ENCODE results near the gene SAMD3.

- TF ChIP-seq POLR2A (IDR thresholded peaks at IDR 0.05) (no peak), POLR2AphosphoS5 (IDR thresholded peaks at IDR 0.05) (no peak)
- TF ChIP-seq, protein P1, sequence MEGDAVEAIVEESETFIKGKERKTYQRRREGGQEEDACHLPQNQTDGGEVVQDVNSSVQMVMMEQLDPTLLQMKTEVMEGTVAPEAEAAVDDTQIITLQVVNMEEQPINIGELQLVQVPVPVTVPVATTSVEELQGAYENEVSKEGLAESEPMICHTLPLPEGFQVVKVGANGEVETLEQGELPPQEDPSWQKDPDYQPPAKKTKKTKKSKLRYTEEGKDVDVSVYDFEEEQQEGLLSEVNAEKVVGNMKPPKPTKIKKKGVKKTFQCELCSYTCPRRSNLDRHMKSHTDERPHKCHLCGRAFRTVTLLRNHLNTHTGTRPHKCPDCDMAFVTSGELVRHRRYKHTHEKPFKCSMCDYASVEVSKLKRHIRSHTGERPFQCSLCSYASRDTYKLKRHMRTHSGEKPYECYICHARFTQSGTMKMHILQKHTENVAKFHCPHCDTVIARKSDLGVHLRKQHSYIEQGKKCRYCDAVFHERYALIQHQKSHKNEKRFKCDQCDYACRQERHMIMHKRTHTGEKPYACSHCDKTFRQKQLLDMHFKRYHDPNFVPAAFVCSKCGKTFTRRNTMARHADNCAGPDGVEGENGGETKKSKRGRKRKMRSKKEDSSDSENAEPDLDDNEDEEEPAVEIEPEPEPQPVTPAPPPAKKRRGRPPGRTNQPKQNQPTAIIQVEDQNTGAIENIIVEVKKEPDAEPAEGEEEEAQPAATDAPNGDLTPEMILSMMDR (IDR thresholded peaks at IDR 0.05), result no peak
Measured at GRCh38 chr6:130239755-130240154, 17.0 kb upstream of the SAMD3 start.

Measured in sigmoid colon (tissue), 4 donors.